ENCODE measurements around the gene KRTAP23-1. TPM values are rescaled to one million over a fixed set of nuclear protein-coding genes. Genes with fewer than 3 reads are reported as not detected.

The KRTAP23-1 gene
- total and polyA plus RNA-seq, 10 donors: not detected

GRCh38 chr21:30333736-30334135 lies 14.7 kb downstream of the KRTAP23-1 start:
- Histone ChIP-seq H3K9me3 (no peaks in the 10 kb centered on the region), H3K36me3 (no peaks in the 10 kb centered on the region), H3K4me1 (no peaks in the 10 kb centered on the region), H3K27me3 (replicated peaks in 1 of 7) (no peaks in the 10 kb centered on the region), H3K27ac (no peak overlapping the region), H3K4me3 (no peak overlapping the region)
- DNase-seq: no peak
- 62 to 88% (median 85%) methylated on average over 3 of the region's 3 CpGs for WGBS, 5 donors
- TF ChIP-seq POLR2AphosphoS5 (IDR thresholded peaks at IDR 0.05) (no peak), CTCF (IDR thresholded peaks at IDR 0.05 in 8 of 11, conservative IDR thresholded peaks at IDR 0.05 in 3 of 11) (no peak), POLR2A (IDR thresholded peaks at IDR 0.05) (no peak)
- intact Hi-C loops (cut with DNase I; ENCODE audit: low total_unique reads): no loop called here

- no peak for TF ChIP-seq CTCF (IDR thresholded peaks at IDR 0.05 in 8 of 11, conservative IDR thresholded peaks at IDR 0.05 in 3 of 11)
- 78 to 95% (median 86%) methylated on average over 2 of the region's 2 CpGs for WGBS, 5 donors
- no peaks in the 10 kb centered on the region for H3K36me3 ChIP-seq
- H3K4me1 ChIP-seq: no peaks in the 10 kb centered on the region
- H3K4me3 ChIP-seq: no peak overlapping the region
- intact Hi-C loops (cut with DNase I; ENCODE audit: low total_unique reads): no loop called here
- no peak overlapping the region for H3K27ac ChIP-seq
- DNase-seq: no peak
- no peaks in the 10 kb centered on the region for H3K27me3 ChIP-seq (replicated peaks in 1 of 7)
- peaks cover 0 to 4% (median 0%) of the 10 kb centered on the region in 8 donors for H3K9me3 ChIP-seq
Observed at GRCh38 chr21:30332681-30333080, 15.7 kb downstream of the KRTAP23-1 start.

GRCh38 chr21:30329203-30329875 lies 19.1 kb downstream of the KRTAP23-1 start:
- DNase-seq: no peak
- no peaks in the 10 kb centered on the region for H3K4me1 ChIP-seq
- WGBS, 5 donors: 72 to 88% (median 77%) methylated on average over 4 of the region's 4 CpGs
- intact Hi-C loops (cut with DNase I; ENCODE audit: low total_unique reads): no loop called here
- TF ChIP-seq POLR2AphosphoS5 (IDR thresholded peaks at IDR 0.05) (no peak), CTCF (IDR thresholded peaks at IDR 0.05 in 8 of 11, conservative IDR thresholded peaks at IDR 0.05 in 3 of 11) (no peak), POLR2A (IDR thresholded peaks at IDR 0.05) (no peak)
- H3K27ac ChIP-seq: no peak overlapping the region
- H3K4me3 ChIP-seq: no peak overlapping the region
- H3K9me3 ChIP-seq: peaks cover 0 to 27% (median 19%) of the 10 kb centered on the region in 8 donors
- no peaks in the 10 kb centered on the region for H3K36me3 ChIP-seq
- H3K27me3 ChIP-seq (replicated peaks in 1 of 7): no peaks in the 10 kb centered on the region

GRCh38 chr21:30326390-30326789 lies 22.0 kb downstream of the KRTAP23-1 start:
- Histone ChIP-seq H3K27ac (no peak overlapping the region), H3K4me3 (no peak overlapping the region), H3K27me3 (replicated peaks in 1 of 7) (no peaks in the 10 kb centered on the region), H3K36me3 (no peaks in the 10 kb centered on the region), H3K9me3 (peaks cover 0 to 27% (median 19%) of the 10 kb centered on the region in 8 donors), H3K4me1 (no peaks in the 10 kb centered on the region)
- intact Hi-C loops (cut with DNase I; ENCODE audit: low total_unique reads): no loop called here
- TF ChIP-seq CTCF (IDR thresholded peaks at IDR 0.05 in 8 of 11, conservative IDR thresholded peaks at IDR 0.05 in 3 of 11): no peak
- no peak for TF ChIP-seq POLR2A (IDR thresholded peaks at IDR 0.05)
- TF ChIP-seq POLR2AphosphoS5 (IDR thresholded peaks at IDR 0.05): no peak
- no peak for DNase-seq
